Activated CD8-positive, alpha-beta memory T cell treated with anti-CD3 and anti-CD28 coated beads for 24 hours (primary cell): ENCODE measurements around the gene PSME3.
"Not testable (repeated sequence)": the region's sequence is repeated elsewhere in the genome, so short reads cannot be mapped to it uniquely, and the experiment has no call there.

Experiments
- DNase-seq: peaks from one replicate; pipeline ENCODE4 v3.0.0-alpha.2; 2020

PSME3 gene

GRCh38 chr17:42851371-42852240 lies 18.4 kb downstream of the PSME3 start:
- not testable (repeated sequence) for DNase-seq

DNA sequence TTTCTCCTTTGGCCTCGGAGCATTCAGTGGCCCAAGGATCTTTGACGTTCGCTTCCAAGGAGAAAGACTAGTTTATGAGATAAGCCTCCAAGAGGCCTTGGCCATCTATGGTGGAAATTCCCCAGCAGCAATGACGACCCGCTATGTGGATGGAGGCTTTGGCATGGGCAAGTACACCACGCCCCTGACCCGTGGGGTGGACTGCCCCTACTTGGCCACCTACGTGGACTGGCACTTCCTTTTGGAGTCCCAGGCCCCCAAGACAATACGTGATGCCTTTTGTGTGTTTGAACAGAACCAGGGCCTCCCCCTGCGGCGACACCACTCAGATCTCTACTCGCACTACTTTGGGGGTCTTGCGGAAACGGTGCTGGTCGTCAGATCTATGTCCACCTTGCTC lies 19.2 kb downstream of the PSME3 start:
- DNase-seq, result no peak

- no peak for DNase-seq
These were observed 19.8 kb downstream of the PSME3 start for GRCh38 chr17:42853004-42853403.

GRCh38 chr17:42853597-42853967 lies 20.4 kb downstream of the PSME3 start:
- no peak for DNase-seq

DNA sequence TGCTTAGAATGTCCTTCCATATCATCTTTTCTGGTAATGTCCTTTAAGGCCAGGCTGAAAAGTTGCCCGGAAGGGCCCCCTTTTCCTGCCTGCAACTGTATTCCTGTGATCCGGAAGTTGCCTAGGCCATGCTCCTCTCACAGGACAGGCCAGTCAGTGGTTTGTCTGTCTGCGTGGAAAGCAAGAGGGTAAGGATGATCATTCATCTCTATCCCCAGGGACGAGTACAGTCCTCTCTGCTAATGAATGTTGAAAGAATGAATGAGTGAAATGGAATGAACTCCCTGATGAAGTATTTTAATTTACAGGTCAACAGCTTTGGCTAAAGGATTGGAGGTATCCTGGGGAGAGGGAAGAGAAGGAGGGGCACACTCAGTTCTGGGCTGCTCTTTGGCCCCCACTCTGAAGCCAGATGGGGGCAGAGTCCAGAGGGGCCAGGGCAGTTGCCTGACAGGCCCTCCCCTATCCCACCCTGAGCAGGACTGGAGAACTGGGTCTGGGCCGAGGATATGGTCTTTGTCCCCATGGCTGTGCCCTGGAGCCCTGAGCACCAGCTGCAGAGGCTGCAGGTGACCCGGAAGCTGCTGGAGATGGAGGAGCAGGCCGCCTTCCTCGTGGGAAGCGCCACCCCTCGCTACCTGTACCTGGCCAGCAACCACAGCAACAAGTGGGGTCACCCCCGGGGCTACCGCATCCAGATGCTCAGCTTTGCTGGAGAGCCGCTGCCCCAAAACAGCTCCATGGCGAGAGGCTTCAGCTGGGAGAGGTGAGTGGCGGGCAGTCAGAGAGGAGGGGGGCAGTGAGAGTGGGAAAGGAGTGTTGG lies 21.0 kb downstream of the PSME3 start:
- no peak for DNase-seq

GRCh38 chr17:42855048-42855596 lies 21.9 kb downstream of the PSME3 start:
- DNase-seq, result no peak

DNA sequence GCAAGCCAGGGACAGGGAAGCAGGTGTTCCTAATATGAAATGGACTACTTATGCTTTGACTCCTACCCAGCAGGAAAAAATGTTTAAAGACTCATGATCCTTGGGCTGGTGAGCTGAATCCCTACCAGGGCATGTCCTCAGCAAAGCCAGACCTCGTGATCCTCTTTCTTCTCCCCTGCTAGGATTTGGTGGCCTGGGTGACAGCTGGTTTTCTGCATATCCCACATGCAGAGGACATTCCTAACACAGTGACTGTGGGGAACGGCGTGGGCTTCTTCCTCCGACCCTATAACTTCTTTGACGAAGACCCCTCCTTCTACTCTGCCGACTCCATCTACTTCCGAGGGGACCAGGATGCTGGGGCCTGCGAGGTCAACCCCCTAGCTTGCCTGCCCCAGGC lies 22.9 kb downstream of the PSME3 start:
- DNase-seq, result not testable (repeated sequence)

- not testable (repeated sequence) for DNase-seq
These were observed 23.3 kb downstream of the PSME3 start for GRCh38 chr17:42856516-42856915.

GRCh38 chr17:42857389-42857788 lies 24.2 kb downstream of the PSME3 start:
- no peak for DNase-seq

GRCh38 chr17:42865638-42866094 lies 32.5 kb downstream of the PSME3 start:
- no peak for DNase-seq

DNA sequence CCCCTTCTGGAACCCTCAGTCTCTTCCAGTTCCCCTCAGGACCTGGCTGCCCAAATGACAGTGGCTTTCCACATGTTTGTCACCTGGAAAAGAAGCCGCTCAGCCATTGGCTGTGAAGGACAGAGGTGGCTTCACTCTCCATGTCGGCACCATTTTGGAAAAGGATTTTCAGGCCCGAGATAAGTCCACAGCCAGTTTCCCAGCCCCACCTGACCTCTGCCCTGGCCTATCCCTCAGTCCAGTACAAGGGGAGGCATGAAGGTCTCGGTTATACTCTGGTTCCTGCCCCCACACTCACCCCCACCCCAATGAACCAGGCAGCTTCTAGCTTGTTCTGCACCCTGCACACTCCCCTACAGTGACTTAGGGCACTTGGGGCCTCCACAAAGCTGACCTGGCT lies 33.0 kb downstream of the PSME3 start:
- no peak for DNase-seq

GRCh38 chr17:42866631-42867575 lies 33.7 kb downstream of the PSME3 start:
- no peak for DNase-seq

- not testable (repeated sequence) for DNase-seq
These were observed 34.6 kb downstream of the PSME3 start for GRCh38 chr17:42867694-42868261.

DNA sequence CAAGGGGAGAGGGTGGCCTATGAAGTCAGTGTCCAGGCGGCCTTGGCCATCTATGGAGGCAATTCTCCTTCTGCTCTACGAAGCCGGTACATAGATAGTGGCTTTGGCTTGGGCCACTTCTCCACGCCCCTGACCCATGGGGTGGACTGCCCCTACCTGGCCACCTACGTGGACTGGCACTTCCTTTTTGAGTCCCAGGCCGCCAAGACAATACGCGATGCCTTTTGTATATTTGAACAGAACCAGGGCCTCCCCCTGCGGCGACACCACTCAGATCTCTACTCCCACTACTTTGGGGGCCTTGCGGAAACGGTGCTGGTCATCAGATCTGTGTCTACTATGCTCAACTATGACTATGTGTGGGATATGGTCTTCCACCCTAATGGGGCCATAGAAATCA lies 35.1 kb downstream of the PSME3 start:
- DNase-seq, result no peak

GRCh38 chr17:42871647-42872046 lies 38.5 kb downstream of the PSME3 start:
- no peak for DNase-seq

DNA sequence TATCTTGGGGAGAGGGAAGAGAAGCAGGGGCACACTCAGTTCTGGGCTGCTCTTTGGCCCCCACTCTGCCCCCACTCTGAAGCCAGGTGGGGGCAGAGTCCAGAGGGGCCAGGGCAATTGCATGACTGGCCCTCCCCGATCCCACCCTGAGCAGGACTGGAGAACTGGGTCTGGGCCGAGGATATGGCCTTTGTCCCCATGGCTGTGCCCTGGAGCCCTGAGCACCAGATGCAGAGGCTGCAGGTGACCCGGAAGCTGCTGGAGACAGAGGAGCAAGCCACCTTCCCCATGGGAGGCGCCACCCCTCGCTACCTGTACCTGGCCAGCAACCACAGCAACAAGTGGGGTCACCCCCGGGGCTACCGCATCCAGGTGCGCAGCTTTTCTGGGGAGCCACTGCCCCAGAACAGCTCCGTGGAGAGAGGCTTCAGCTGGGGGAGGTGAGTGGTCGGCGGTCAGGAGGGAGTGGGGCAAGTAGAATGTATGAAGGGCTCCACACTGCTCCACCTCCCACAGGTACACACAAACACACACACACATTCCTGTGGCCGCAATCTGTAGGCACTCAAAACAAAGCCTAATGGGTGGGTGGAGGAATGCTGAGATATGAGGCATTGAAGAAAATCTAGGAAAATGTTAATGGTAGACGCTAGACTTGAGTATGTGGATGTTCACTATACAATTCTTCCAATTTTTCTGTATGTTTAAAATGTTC lies 39.2 kb downstream of the PSME3 start:
- DNase-seq, result no peak

GRCh38 chr17:42873315-42873714 lies 40.1 kb downstream of the PSME3 start:
- DNase-seq, result no peak

DNA sequence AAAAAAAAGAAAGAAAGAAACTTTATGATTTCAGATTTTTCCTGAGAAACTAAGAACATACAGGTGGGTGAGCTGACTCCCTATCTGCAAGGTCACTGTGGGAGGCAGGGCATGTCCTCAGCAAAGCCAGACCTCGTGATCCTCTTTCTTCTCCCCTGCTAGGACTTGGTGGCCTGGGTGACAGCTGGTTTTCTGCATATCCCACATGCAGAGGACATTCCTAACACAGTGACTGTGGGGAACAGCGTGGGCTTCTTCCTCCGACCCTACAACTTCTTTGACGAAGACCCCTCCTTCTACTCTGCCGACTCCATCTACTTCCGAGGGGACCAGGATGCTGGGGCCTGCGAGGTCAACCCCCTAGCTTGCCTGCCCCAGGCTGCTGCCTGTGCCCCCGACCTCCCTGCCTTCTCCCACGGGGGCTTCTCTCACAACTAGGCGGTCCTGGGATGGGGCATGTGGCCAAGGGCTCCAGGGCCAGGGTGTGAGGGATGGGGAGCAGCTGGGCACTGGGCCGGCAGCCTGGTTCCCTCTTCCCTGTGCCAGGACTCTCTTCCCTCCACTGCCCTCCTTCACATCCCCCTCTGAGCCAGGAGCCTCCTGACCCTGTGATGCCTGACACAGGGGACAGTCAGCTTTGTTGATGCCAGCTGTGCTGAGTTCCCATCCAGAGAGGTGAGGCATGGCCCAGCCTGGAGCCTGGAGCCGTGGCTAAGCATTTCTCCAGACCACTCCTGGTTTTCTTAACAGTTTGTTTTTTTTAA lies 40.9 kb downstream of the PSME3 start:
- not testable (repeated sequence) for DNase-seq

- no peak for DNase-seq
These were observed 43.8 kb downstream of the PSME3 start for GRCh38 chr17:42877037-42877436.

GRCh38 chr17:42878123-42878880 lies 45.1 kb downstream of the PSME3 start:
- no peak for DNase-seq
